Activated CD4-positive, alpha-beta memory T cell treated with anti-CD3 and anti-CD28 coated beads, Interleukin-2, amount 10 ng/mL, durations not matched to agents 7 days and 5 days (primary cell): ENCODE data around the gene KCNJ18. TPM values are rescaled to one million over a fixed set of nuclear protein-coding genes. Genes with fewer than 3 reads are reported as not detected.
"Not testable (repeated sequence)": the region's sequence is repeated elsewhere in the genome, so short reads cannot be mapped to it uniquely, and the experiment has no call there.

Source experiments
- CTCF ChIA-PET: fragments of 350-600 bp; sonication (Branson Sonifier 250); formaldehyde crosslinking; loops from one replicate; lab custom pipeline; 2021; ENCODE audit warnings: antibody characterized with exemption, inconsistent platforms; lab: Charles Lee
- POLR2A ChIA-PET: fragments of 350-600 bp; sonication (Branson Sonifier 250); formaldehyde crosslinking; loops from one replicate; lab custom pipeline; 2021; ENCODE audit warnings: antibody characterized with exemption; lab: Charles Lee
- DNase-seq: peaks from one replicate; pipeline ENCODE4 v3.0.0-alpha.2; 2020
- H3K27ac Mint-ChIP-seq: one replicate; pipeline ENCODE4 v1.8.0; 2021; ENCODE audit warnings: mild to moderate bottlenecking, mixed read lengths
- H3K27me3 Mint-ChIP-seq: one replicate; pipeline ENCODE4 v1.8.0; 2021; ENCODE audit warnings: mixed read lengths
- H3K36me3 Mint-ChIP-seq: one replicate; pipeline ENCODE4 v1.8.0; 2021; ENCODE audit warnings: low read depth, mixed read lengths
- H3K4me1 Mint-ChIP-seq: one replicate; pipeline ENCODE4 v1.8.0; 2021; ENCODE audit warnings: mixed read lengths
- H3K4me3 Mint-ChIP-seq: one replicate; pipeline ENCODE4 v1.8.0; 2021; ENCODE audit warnings: mild to moderate bottlenecking, mixed read lengths
- H3K9me3 Mint-ChIP-seq: one replicate; pipeline ENCODE4 v1.8.0; 2021; ENCODE audit warnings: mixed read lengths
- total RNA-seq, 2 experiments: library from RNA; stranded (reverse); gene quantifications; one replicate each; pipeline ENCODE4 v1.2.3, GENCODE V29; 2021

Gene KCNJ18
- total RNA-seq, 2 experiments from 2014 or later: not detected

GRCh38 chr17:21744621-21745020 lies 52.3 kb downstream of the KCNJ18 start:
- POLR2A ChIA-PET: not testable (repeated sequence)

DNA sequence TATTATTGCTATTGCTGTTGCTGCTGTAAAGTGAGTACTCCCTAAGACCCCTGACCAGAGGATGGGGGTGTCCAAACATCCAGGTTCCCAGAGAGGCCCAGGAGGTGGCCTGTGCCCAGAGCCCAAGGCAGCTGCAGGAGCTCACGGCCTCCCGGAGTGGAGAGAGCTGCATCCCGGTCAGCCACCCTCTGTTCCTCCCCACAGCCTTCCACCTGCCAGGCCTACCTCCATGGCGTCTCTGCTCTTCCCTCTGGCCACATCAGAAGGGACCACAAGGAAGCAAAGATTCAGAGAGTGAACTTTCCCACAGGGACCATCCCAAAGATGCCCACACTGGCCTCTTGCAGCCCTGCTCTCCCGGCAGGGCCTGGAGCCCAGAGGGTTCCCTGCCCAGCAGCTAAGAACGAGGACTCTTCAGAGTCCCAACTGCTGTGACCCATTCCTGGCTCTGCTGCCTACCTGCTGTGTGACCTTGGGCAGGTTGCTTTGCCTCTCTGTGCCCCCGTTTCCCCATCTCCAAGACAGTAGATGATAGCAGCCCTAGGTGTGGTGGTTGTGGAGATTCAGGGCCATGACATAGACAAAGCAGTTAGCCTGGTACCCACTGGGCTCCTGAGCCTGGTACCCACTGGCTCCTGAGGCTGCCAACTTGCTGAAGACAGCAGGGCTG lies 53.2 kb downstream of the KCNJ18 start:
- H3K4me3 Mint-ChIP-seq, DNase-seq, POLR2A ChIA-PET, H3K9me3 Mint-ChIP-seq, H3K27me3 Mint-ChIP-seq, H3K36me3 Mint-ChIP-seq, H3K4me1 Mint-ChIP-seq, CTCF ChIA-PET, H3K27ac Mint-ChIP-seq: not testable (repeated sequence)

More at GRCh38 chr17:21744621-21745020, 52.3 kb downstream of the KCNJ18 start:
- H3K36me3 Mint-ChIP-seq, H3K4me3 Mint-ChIP-seq, H3K4me1 Mint-ChIP-seq, H3K27ac Mint-ChIP-seq, DNase-seq, CTCF ChIA-PET, H3K27me3 Mint-ChIP-seq, H3K9me3 Mint-ChIP-seq: not testable (repeated sequence)

- CTCF ChIA-PET, DNase-seq, H3K4me3 Mint-ChIP-seq, H3K9me3 Mint-ChIP-seq, H3K36me3 Mint-ChIP-seq, POLR2A ChIA-PET, H3K27me3 Mint-ChIP-seq, H3K27ac Mint-ChIP-seq, H3K4me1 Mint-ChIP-seq: not testable (repeated sequence)
These were observed 54.1 kb downstream of the KCNJ18 start for GRCh38 chr17:21746415-21746814.

DNA sequence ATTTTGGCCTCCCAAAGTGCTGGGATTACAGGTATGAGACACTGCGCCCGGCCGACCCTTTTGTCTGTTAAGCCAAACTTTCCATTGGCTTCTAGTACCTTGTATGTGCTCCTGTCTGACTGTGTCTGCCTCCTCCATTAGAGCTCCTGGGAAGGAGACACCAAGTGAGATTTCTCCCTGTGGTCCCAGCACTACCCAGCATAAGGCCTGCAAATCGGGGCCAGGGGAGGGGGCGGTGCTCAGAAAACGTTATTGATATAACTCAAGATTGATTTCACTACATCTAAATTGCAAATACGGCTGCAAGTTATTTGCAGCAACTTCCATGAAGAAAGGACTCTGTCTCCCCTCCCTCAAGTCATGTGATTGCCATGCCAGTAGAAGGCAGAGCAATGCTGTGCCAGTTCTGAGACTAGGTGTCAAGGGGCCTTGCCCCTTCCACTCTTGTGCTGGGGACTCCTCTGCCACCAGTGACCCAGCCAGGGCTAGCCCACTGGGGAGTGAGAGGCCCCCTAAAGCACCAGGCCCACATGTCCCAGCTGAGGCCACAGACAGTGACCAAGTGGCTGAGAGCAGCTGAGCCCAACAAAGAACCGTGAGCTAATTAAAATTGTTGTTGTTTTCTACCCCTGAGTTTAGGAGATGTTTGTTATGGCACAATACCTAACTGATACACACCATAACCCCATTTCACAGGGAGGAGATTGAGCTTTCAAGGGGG lies 55.0 kb downstream of the KCNJ18 start:
- H3K9me3 Mint-ChIP-seq, CTCF ChIA-PET, POLR2A ChIA-PET, H3K27me3 Mint-ChIP-seq, H3K4me1 Mint-ChIP-seq, H3K4me3 Mint-ChIP-seq, H3K36me3 Mint-ChIP-seq, H3K27ac Mint-ChIP-seq, DNase-seq: not testable (repeated sequence)

DNA sequence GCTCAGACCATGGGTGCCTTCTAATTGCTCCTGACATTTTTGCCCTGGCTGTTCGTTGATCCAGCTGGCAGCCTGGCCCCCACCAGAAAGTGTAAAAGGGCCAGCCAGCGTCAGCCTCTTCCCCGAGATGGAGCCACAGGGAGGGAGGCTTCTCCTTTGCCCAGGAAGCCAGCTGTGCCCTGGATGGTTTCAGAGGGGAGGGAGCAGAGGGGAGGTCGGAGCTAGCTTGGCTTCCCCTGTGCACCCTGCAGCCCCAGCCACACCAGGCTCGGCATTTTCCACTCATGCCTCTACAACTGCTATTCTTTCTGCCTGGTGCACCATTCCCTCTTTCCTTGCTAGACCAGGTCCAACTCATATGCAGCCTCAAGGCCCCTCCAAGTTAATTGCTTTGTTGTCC lies 56.4 kb downstream of the KCNJ18 start:
- H3K36me3 Mint-ChIP-seq, H3K4me1 Mint-ChIP-seq, H3K27me3 Mint-ChIP-seq, CTCF ChIA-PET, H3K27ac Mint-ChIP-seq, H3K9me3 Mint-ChIP-seq, H3K4me3 Mint-ChIP-seq, POLR2A ChIA-PET, DNase-seq: not testable (repeated sequence)

DNA sequence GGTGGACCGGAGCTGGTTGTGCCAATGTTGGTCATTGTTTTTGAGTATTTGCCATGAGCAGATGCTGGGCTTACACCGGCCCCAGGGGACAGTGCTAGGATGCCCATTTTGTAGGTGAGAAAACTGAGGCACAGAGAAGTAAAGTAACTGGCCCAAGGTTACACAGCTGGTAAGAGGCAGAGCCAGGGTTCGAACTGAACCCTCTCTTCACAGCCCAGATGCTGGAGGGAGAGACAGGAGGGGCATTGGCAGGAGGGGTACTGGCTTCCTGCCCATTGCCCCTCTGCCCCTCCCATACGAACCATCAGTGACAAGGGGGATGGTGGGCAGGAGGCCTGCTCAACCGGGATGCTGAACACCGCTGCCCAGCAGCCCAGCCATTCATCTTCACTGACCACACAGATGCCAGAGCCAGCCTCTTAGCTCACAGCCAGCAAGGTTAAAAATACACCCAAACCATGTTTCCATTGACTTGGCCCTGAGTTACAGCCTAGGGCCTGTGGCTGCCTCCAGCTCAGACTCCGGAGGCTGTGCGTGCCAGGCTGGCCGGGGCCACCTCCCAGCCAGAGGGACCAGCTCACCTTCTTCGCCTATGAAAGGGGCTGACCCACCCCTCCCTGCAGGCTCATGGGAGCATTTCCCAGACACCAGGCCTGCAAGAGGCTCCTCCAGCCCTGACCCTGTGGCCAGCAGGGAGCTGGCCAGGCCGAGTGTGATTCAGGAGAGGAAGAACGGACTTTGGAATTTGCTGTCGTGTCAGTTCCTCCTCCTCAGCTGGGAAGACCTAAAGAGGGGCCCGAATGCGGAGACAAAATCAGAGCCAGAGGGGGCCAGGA lies 57.6 kb downstream of the KCNJ18 start:
- H3K27ac Mint-ChIP-seq, POLR2A ChIA-PET, H3K36me3 Mint-ChIP-seq, H3K4me1 Mint-ChIP-seq, H3K9me3 Mint-ChIP-seq, CTCF ChIA-PET, H3K4me3 Mint-ChIP-seq, H3K27me3 Mint-ChIP-seq, DNase-seq: not testable (repeated sequence)

DNA sequence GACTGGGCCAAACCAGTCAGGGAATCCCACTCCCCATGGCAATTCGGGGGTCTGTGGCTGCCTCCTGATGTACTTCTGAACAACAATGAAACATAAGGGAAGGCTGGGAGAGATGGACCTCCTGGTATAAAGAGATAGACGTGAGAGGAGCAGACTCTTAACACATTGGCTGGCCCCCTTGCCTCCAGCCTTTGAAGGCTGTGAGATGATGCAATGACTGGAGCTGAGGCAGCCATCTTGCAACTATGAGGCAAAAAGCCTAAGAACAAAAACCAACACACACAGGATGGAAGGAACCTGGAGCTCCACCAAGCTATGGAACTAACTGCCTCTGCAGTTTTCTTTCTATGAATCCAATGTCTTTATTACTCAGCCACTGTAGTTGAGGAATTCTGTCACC lies 58.8 kb downstream of the KCNJ18 start:
- H3K36me3 Mint-ChIP-seq, H3K27me3 Mint-ChIP-seq, DNase-seq, H3K27ac Mint-ChIP-seq, POLR2A ChIA-PET, H3K4me1 Mint-ChIP-seq, H3K4me3 Mint-ChIP-seq, CTCF ChIA-PET, H3K9me3 Mint-ChIP-seq: not testable (repeated sequence)
